T-cell (primary cell): ENCODE measurements around the gene KCNMB4. TPM values are rescaled to one million over a fixed set of nuclear protein-coding genes. Genes with fewer than 3 reads are reported as not detected.

ENCODE experiments used
- ATAC-seq, 4 experiments: fragments of 200-7000 bp in 3 of 4; fragments of 150-1000 bp in 1 of 4; cut with Tn5 transposase; replicated peaks in 1 of 4; 1 replicate in 3 of 4; 2 replicates in 1 of 4; pipeline ENCODE4 v1.10.0; 2021; ENCODE audit warnings: moderate library complexity in 3 of 4, mild to moderate bottlenecking in 2 of 4, moderate number of reproducible peaks in 1 of 4
- CTCF ChIA-PET, 2 donors: fragments of 300-600 bp; sonication (Branson Sonifier 250); formaldehyde crosslinking; loops; one replicate each; lab custom pipeline; 2022; ENCODE audit warnings: antibody characterized with exemption in 2 of 2; lab: Charles Lee
- POLR2A ChIA-PET, 2 donors: fragments of 300-600 bp; sonication (Branson Sonifier 250); formaldehyde crosslinking; loops; one replicate each; lab custom pipeline; 2022; ENCODE audit warnings: antibody characterized with exemption in 2 of 2; lab: Charles Lee
- DNase-seq, 35 experiments: peaks; one replicate each; pipeline versions ENCODE4 v3.0.0 to v3.0.0-alpha.2; 2013 to 2023
- H3K27ac ChIP-seq: one replicate; pipeline ENCODE4 v1.5.1; 2013; ENCODE audit warnings: low read length
- H3K27me3 ChIP-seq, 2 experiments: replicated peaks in 1 of 2; 1 replicate in 1 of 2; 2 replicates in 1 of 2; pipeline versions ENCODE4 v1.6.1 to v1.7.0; 2013; ENCODE audit warnings: low read length in 1 of 2, mixed read lengths in 1 of 2; ENCODE audit not compliant: control insufficient read depth in 2 of 2, insufficient read depth in 2 of 2; ENCODE audit errors: extremely low read depth in 1 of 2
- H3K36me3 ChIP-seq, 2 donors: 1 replicate in 1 of 2; 2 replicates in 1 of 2; pipeline versions ENCODE4 v1.6.1 to v1.7.0; 2013; ENCODE audit warnings: low read length in 1 of 2; ENCODE audit not compliant: control insufficient read depth in 2 of 2, insufficient read depth in 1 of 2; ENCODE audit errors: extremely low read depth in 1 of 2
- H3K4me1 ChIP-seq, 2 experiments: 1 replicate in 1 of 2; 2 replicates in 1 of 2; pipeline versions ENCODE4 v1.6.1 to v1.7.0; 2013; ENCODE audit warnings: low read length in 2 of 2, mixed read lengths in 1 of 2; ENCODE audit not compliant: insufficient read depth in 2 of 2, control insufficient read depth in 1 of 2; ENCODE audit errors: extremely low read depth in 1 of 2
- H3K4me3 ChIP-seq, 2 donors: 1 replicate in 1 of 2; 2 replicates in 1 of 2; pipeline versions ENCODE4 v1.5.1 to v1.7.0; 2013; ENCODE audit warnings: mild to moderate bottlenecking in 2 of 2, low read length in 1 of 2, moderate library complexity in 1 of 2; ENCODE audit not compliant: control insufficient read depth in 1 of 2; ENCODE audit errors: extremely low read depth in 1 of 2
- H3K9me3 ChIP-seq: 2 replicates; pipeline ENCODE4 v1.7.0; 2013
- H3K27ac Mint-ChIP-seq, 2 donors: one replicate each; pipeline ENCODE4 v1.8.0; 2020 to 2021; ENCODE audit warnings: mild to moderate bottlenecking in 2 of 2, mixed read lengths in 2 of 2
- H3K27me3 Mint-ChIP-seq, 2 donors: one replicate each; pipeline ENCODE4 v1.8.0; 2021 to 2022; ENCODE audit warnings: mixed read lengths in 2 of 2
- H3K36me3 Mint-ChIP-seq: one replicate; pipeline ENCODE4 v1.8.0; 2021; ENCODE audit warnings: mixed read lengths
- H3K4me1 Mint-ChIP-seq, 3 donors: one replicate each; pipeline ENCODE4 v1.8.0; 2020 to 2022; ENCODE audit warnings: mixed read lengths in 3 of 3, mild to moderate bottlenecking in 1 of 3
- H3K4me3 Mint-ChIP-seq, 3 donors: one replicate each; pipeline ENCODE4 v1.8.0; 2020 to 2022; ENCODE audit warnings: mild to moderate bottlenecking in 3 of 3, mixed read lengths in 3 of 3, moderate library complexity in 3 of 3
- H3K9me3 Mint-ChIP-seq, 3 donors: one replicate each; pipeline ENCODE4 v1.8.0; 2020 to 2022; ENCODE audit warnings: mixed read lengths in 3 of 3
- WGBS: methylation state at CpG from one replicate; pipeline ENCODE4 v1.1.5; 2013; ENCODE audit warnings: missing lambda C conversion rate; ENCODE audit not compliant: insufficient coverage; 5-methylcytosine and 5-hydroxymethylcytosine counted together
- total RNA-seq, 35 experiments: library from RNA in 6 of 35; stranded (reverse) in 6 of 35; fragments of 120-200 nt in 1 of 35; gene quantifications; one replicate each; pipeline versions ENCODE4 v1.2.1 to v1.2.4 and lab custom pipeline; 2013 to 2026

KCNMB4 gene
- total RNA-seq, 5 donors from 2014 or later (not counting 1 experiment from before 2014, with no cell fraction given) = 0.79 to 2.6 (median 1.5) TPM

DNA sequence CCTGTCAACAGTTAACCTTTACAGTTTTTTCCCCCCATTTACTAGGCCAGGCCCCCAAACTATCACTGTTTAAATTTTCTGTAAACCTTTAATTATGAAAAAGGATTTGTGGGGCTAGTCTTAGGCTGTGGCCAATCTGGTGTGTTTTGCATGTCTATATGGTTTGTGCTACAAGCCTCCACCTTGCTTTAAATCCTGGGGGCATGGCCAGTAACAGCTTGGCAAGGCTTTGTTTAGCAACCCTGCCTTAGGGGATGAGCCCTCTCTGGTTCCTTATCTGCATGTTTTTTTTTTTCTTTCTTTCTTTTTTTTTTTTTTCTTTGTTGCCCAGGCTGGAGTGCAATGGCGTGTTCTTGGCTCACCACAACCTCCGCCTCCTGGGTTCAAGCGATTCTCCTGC is 102.7 kb downstream of the KCNMB4 start:
- H3K27me3 Mint-ChIP-seq = peaks cover 7% of the 10 kb centered on the region in 2 donors
- no peak overlapping the region for H3K4me3 Mint-ChIP-seq
- no CpG with 5 or more reads among the region's 3 CpGs for whole genome bisulfite sequencing
- H3K27ac Mint-ChIP-seq = no peak overlapping the region
- Histone ChIP-seq H3K4me3 (no peak overlapping the region), H3K4me1 (no peaks in the 10 kb centered on the region), H3K9me3 (no peaks in the 10 kb centered on the region), H3K36me3 (no peaks in the 10 kb centered on the region), H3K27me3 (peaks cover 0 to 3% of the 10 kb centered on the region in 2 experiments), H3K27ac (no peak overlapping the region)
- H3K36me3 Mint-ChIP-seq = no peaks in the 10 kb centered on the region
- POLR2A ChIA-PET = no interaction called here
- no peak for DNase-seq
- CTCF ChIA-PET = no interaction called here
- ATAC-seq = no peak
- H3K4me1 Mint-ChIP-seq = no peaks in the 10 kb centered on the region
- peaks cover 6 to 9% (median 8%) of the 10 kb centered on the region in 3 donors for H3K9me3 Mint-ChIP-seq

DNA sequence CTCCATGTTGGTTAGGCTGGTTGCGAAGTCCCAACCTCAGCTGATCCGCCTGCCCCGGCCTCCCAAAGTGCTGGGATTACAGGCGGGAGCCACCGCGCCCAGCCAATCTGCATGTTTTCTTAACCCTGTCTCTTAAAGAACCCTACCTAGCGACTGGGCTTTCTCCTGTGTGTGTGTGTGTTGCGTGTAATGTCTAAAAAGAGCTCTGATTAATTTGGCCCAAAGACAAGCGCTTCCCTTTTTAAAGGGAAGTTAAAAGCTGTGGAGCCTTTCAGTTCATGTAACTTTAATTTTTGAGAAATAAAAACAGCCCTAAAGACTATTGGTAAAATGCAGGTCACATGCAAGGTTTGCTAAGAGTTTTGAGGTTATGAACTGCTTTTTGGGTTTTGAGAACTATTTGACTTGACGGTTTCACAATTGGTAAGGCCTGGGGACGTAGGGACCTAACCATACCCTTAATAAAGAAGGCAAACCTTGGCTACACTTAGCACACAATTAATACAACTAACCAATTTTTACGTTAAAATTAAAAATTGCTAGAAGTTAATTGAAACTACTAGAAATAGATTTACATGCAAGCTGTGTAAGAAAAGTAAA is 103.2 kb downstream of the KCNMB4 start:
- H3K36me3 ChIP-seq = no peaks in the 10 kb centered on the region
- no CpG with 5 or more reads among the region's 12 CpGs for WGBS
- H3K27me3 Mint-ChIP-seq = peaks cover 7% of the 10 kb centered on the region in 2 donors
- DNase-seq = no peak
- POLR2A ChIA-PET = no interaction called here
- ATAC-seq = no peak
- H3K27me3 ChIP-seq = peaks cover 0 to 3% of the 10 kb centered on the region in 2 experiments
- no peaks in the 10 kb centered on the region for H3K9me3 ChIP-seq
- no peaks in the 10 kb centered on the region for H3K36me3 Mint-ChIP-seq
- H3K4me1 Mint-ChIP-seq = no peaks in the 10 kb centered on the region
- no peak overlapping the region for H3K27ac ChIP-seq
- CTCF ChIA-PET = no interaction called here
- H3K4me1 ChIP-seq = no peaks in the 10 kb centered on the region
- peaks cover 3 to 4% (median 3%) of the 10 kb centered on the region in 3 donors for H3K9me3 Mint-ChIP-seq
- no peak overlapping the region for H3K27ac Mint-ChIP-seq
- H3K4me3 Mint-ChIP-seq = no peak overlapping the region
- no peak overlapping the region for H3K4me3 ChIP-seq

DNA sequence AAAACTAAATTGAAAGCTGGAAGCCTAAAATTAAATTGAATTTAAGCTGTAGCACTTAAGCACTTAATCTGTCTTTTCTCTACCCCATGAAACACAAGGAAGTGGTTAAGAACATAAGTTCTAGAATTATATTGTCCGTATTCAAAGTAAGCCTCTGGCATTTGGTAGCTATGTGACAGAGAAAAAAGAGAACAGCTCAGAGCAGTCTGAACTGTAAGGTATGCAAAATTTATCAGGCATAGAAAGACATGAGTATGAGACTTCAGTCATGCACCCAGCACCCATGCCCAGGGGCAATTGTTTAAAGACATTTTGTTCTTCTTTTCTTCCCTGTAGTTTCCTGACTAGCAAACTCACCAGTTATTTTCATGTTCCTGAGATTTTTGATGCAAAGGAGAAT is 116.7 kb downstream of the KCNMB4 start:
- no peak for ATAC-seq
- WGBS = 80% methylated on average over 1 of the region's 1 CpG
- Histone ChIP-seq H3K4me1 (no peaks in the 10 kb centered on the region), H3K27ac (no peak overlapping the region), H3K27me3 (peaks cover 0 to 4% of the 10 kb centered on the region in 2 experiments), H3K4me3 (no peak overlapping the region), H3K9me3 (no peaks in the 10 kb centered on the region), H3K36me3 (no peaks in the 10 kb centered on the region)
- Mint-ChIP-seq H3K4me1 (no peaks in the 10 kb centered on the region), H3K27ac (no peak overlapping the region), H3K36me3 (no peaks in the 10 kb centered on the region), H3K27me3 (peaks cover 15 to 22% of the 10 kb centered on the region in 2 donors), H3K4me3 (no peak overlapping the region), H3K9me3 (no peaks in the 10 kb centered on the region)
- no peak for DNase-seq
- CTCF ChIA-PET = interaction anchor here in 1 of 2 donors (0.5 kb wide), 1 partner anchor 1373 kb away, joined by 4 read pairs; no protein-coding TSS in a partner anchor
- POLR2A ChIA-PET = no interaction called here

Other genes starting within 250 kb of the KCNMB4 start
- gene CNOT2, start 122.9 kb upstream of the KCNMB4 start, total RNA-seq = 100 to 1,000 TPM in 2 of 5 donors, 10 to 100 TPM in 3; 80.0 to 135 (median 86.4) TPM